Suprapubic skin (tissue), 4 donors: ENCODE data around the gene MCEMP1.

Experiments
- CTCF ChIP-seq, 2 donors: fragments of 200-600 bp in 1 of 2; fragments of 450-650 bp in 1 of 2; sonication (generic) in 1 of 2; IDR thresholded peaks; one replicate each; pipeline ENCODE4 v1.5.1; 2016 to 2019; ENCODE audit warnings: antibody characterized with exemption in 2 of 2, mild to moderate bottlenecking in 1 of 2, moderate library complexity in 1 of 2
- POLR2A ChIP-seq, 2 donors: fragments of 450-650 bp; IDR thresholded peaks; one replicate each; pipeline ENCODE4 v1.6.1; 2017; ENCODE audit warnings: antibody characterized with exemption in 2 of 2, mild to moderate bottlenecking in 2 of 2, moderate library complexity in 2 of 2
- POLR2AphosphoS5 ChIP-seq, 3 donors: sonication (generic); formaldehyde crosslinking; IDR thresholded peaks; one replicate each; pipeline ENCODE4 v1.6.1; 2017; ENCODE audit warnings: antibody characterized with exemption in 3 of 3

- TF ChIP-seq CTCF (IDR thresholded peaks at IDR 0.05) (no peak), POLR2A (IDR thresholded peaks at IDR 0.05) (no peak), POLR2AphosphoS5 (IDR thresholded peaks at IDR 0.05) (no peak)
Observed at GRCh38 chr19:7710616-7711015, 33.7 kb downstream of the MCEMP1 start.
